Pulmonary artery endothelial cell (primary cell): Measurements from ENCODE around the gene NRSN2. TPM values are rescaled to one million over a fixed set of nuclear protein-coding genes. Genes with fewer than 3 reads are reported as not detected.
"Not testable (repeated sequence)": the region's sequence is repeated elsewhere in the genome, so short reads cannot be mapped to it uniquely, and the experiment has no call there.

Source experiments
- DNase-seq: peaks from one replicate; pipeline ENCODE4 v3.0.0-alpha.2; 2011; ENCODE audit warnings: low read depth, low spot score
- total RNA-seq: library from RNA; depleted of rRNA; stranded (reverse); fragments of >200 nt; gene quantifications from 2 replicates; pipeline ENCODE4 v1.2.3, GENCODE V29; 2014

Gene NRSN2
- total RNA-seq, 1 donor from 2014 or later: 15.2 TPM

DNA sequence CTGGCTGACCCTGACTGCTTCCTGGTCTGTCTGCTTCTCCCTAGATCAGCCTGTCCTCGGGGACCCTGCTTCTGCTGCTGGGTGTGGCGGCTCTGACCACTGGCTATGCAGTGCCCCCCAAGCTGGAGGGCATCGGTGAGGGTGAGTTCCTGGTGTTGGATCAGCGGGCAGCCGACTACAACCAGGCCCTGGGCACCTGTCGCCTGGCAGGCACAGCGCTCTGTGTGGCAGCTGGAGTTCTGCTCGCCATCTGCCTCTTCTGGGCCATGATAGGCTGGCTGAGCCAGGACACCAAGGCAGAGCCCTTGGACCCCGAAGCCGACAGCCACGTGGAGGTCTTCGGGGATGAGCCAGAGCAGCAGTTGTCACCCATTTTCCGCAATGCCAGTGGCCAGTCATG lies 6.3 kb downstream of the NRSN2 start:
- no peak for DNase-seq

GRCh38 chr20:354298-354977 lies 7.5 kb downstream of the NRSN2 start:
- DNase-seq: no peak

- not testable (repeated sequence) for DNase-seq
These were observed 9.2 kb downstream of the NRSN2 start for GRCh38 chr20:356154-356553.

DNA sequence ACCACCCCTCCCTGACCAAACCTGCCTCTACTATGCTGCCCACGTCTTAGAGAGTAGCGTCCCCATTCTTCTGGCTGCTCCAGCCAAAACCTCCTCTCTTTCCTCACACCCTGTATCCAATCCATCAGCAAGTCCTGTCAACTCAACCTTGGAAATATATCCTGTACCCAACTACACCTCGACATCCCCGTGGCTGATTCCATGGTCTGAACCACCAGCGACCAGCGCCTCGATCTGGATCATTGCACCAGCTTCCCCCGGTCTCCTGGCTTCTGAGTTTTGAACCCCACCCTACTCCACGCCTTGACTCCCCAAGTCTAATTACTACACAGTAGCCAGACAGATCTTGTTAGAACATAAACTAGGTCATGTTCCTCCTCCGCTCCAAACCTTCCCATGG lies 9.8 kb downstream of the NRSN2 start:
- no peak for DNase-seq

- no peak for DNase-seq
These were observed 12.1 kb downstream of the NRSN2 start for GRCh38 chr20:358891-359555.

DNA sequence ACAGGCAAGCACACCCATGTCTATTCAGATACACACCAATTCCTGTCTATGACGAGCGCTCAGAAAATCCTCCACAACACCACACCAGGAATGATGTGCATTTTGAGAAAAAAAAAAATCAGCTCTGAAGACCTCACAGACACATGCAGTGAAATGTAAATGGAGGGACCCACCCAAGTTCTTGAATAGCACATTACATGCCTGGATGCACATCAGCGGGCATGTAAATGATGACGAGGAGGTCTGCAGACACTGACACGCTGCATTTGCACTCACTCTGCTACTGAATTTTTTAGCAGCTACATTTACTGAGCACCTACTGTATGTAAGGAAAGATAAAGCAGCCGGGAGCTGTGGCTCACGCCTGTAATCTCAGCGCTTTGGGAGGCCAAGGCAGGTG lies 14.7 kb downstream of the NRSN2 start:
- DNase-seq: no peak

- DNase-seq: peak; percentile 57
These were observed 15.7 kb downstream of the NRSN2 start for GRCh38 chr20:362271-363254.

DNA sequence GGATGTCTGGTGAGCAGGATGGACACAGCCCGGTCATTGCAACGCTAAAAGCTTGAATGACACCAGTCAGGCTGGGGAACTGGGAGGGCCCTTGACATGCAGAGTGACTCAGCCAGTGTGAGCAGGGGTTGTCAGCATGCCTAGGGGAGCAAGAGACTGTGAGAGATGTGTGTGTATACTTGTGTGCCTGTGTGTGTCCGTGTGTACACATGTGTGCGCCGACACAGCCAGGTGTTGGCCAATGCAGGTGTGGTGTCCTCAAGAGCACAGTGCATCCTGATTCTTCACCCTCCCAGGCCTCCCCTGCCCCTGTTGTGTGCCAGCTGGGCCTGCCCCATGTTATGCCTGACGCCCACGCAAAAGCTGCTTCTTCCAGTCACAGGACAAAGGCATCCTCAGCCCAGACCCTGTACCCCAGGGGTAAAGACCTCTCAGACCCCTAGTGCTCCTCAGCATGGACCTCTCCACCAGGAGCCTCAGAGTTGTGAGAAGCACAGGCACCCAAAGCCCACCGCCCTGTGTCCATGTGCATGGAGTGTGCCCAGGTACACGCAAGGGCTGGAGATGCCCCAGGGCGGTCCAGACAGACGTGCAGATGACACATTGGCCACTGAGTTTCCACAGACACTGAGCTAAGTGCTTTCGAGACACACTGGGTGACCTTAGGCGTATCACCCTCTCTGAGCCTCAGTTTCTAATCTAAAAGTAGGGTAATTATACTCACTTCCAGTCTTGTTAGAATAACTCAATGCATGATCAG lies 16.6 kb downstream of the NRSN2 start:
- no peak for DNase-seq

DNA sequence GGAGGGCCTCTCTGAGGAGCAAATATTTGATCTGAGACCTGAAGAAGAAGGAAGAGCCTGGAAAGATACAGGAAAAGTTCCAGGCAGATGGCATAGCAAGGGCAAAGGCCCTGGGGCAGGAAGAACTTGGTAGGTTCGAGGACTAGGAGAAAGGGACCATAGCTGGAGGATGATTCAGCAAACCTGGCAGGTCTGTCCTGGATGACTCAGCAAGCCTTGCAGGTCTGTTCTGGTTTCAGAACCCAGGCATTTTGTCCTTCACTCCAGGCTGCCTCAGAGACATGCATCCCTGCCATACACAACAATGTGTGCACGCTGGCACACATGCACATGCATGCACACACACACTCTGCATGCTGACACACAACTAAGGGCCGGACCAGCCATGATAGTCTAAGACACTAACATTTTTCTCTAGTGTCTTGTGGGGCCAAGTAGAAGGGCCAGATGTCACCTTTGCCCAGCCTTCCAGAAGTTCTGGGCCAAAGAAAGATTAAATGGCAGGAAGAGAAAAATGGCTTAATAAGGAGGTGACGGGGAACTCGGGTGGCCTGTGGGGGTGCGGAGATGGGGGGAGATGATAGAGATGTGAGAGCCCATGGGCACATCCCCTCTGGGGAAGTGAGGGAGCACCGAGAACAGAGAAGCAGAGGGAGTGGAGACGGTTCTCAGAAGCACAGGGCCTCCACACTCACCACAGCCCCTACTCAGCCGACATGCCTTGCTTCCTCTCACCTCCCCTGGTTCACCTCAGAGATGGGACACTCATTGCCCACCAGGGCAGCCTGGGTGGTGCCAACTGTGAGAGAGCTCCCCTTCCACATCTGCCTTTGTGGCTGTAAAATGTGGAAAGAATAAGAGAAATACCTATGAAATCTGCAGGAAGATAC lies 18.2 kb downstream of the NRSN2 start:
- no peak for DNase-seq

DNA sequence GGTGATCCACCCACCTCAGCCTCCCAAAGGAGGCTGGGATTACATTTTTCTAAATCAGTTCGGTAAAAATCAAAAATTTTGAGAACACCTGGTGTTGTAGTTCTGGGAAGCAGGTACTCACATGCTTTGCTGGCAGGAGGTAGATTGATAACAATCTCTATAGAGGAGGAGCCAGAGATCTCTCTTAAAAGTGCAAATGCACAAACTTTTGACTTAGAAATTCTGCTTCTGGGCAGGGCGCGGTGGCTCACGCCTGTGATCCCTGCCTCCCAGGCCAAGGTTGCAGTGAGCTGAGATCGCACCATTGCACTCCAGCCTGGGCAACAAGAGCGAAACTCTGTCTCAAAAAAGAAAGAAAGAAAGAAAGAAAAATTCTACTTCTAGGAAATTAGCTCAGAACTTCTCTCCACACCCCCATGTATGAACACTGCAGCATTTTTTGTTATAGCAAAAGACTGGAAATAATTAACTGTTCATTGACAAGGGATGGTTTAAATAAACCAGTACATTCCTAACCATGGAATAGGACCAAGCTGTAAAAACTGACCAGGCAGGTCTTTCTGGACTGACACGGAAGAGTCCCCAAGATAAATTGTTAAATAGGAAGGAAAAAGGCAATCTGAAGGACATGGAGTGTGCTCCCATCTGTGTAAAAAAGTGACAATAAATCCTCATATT lies 19.3 kb downstream of the NRSN2 start:
- no peak for DNase-seq

DNA sequence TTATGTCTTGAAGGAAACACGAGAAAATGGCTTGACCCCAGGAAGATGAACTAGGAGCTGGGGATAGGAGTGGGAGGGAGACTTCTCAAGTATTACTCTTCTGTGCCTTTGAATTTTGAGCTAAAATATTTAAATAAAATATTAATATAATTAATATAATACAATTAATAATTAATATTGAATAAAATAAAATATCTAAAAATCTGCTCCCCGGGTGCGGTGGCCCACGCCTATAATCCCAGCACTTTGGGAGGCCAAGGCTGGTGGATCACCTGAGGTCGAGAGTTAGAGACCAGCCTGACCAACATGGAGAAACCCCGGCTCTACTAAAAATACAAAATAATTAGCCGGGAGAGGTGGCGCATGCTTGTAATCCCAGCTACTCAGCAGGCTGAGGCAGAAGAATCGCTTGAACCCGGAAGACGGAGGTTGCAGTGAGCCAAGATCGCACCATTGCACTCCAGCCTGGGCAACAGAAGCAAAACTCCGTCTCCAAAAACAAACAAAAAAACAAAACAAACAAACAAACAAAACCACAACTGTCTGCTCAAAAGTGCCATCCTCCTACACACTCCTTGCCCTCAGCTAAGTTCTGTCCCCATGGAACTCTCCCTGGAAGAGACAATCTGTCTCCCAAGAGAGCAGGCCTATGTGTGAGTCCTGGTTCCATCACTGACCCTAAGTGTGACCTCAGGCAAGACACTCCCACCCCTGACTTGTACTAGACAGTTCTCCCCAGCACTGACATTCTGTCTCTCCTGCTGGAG lies 20.0 kb downstream of the NRSN2 start:
- DNase-seq: no peak

- no peak for DNase-seq
These were observed 20.6 kb downstream of the NRSN2 start for GRCh38 chr20:367486-367887.

DNA sequence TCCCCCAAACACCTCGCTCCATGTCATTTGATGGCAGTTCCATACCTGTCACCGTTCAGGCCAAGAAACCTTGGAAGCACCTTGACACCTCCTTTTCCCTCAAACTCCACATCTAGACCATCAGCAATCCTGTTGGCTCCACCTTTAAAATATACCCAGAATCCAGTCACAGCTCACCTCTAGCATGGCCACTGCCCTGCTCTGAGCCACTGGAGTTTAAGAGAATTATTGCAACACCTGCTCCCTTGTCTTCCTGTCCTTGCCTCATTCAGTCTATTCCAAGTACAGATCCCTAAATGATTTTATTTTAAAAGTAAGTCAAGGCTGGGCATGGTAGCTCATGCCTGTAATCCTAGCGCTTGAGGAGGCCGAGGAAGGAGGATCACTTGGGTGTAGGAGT lies 22.0 kb downstream of the NRSN2 start:
- no peak for DNase-seq

DNA sequence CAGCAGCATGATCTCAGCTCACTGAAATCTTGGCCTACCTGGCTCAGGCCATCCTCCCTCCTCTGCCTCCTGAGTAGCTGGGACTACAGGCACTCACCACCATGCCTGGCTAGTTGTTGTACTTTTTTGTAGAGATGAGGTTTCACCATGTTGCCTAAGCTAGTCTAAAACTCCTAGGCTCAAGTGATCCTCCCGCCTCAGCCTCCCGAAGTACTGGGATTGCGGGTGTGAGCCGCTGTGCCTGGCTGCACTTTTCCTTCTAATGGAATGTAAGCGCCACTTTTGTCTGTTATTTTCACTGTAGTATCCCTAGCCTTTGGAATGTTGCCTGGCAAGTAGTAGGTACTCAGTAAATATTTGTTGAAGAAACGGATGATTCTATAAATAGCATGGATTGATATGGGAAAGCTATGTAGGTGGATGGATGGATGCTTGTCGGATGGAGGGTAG lies 23.3 kb downstream of the NRSN2 start:
- no peak for DNase-seq

DNA sequence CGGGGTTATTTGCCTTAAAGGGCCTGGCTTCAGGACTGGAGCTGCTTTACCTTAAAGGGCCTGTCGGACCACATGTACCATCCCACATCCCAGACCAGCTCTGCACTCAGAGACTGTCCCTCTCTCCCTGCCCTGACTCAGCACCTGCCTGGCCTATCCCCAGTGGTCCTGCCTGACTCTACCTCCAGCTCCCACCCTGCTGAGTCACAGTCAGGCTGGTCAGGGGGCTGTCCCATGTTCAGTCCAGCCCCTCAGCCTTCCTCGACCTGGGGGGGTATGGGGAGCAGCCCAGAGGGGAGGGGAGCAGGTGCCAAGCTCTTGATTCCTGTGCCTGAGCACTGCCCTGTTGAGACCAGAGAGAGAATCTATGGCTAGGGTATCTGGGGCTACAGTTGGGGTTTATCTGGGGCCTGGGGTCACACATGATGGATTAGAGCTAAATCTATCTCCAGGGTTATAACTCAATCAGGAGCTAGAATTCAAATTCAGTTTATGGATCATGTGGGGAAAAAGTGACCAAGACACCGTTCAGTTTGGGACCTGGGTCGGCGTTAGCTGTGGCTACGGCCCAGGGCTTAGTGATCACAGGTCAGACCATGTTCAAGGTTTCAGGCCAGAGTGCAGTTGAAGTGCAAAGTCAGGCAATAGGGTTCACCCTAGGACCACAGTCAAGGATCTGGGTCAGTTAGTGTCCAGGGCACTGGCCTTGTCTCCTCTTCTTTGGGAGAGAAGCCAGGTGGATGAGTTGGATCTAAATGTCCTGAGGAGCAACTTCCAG lies 24.3 kb downstream of the NRSN2 start:
- DNase-seq: no peak

GRCh38 chr20:371755-372542 lies 25.0 kb downstream of the NRSN2 start:
- DNase-seq: peak; percentile 80

- not testable (repeated sequence) for DNase-seq
These were observed 25.7 kb downstream of the NRSN2 start for GRCh38 chr20:372543-373082.
